ENCODE data around the gene SCN3A. TPM values are rescaled to one million over a fixed set of nuclear protein-coding genes. Genes with fewer than 3 reads are reported as not detected.

SCN3A gene
- total and polyA plus RNA-seq, 10 of the 15 experiments (the other 5 are each of a cell fraction or from before 2014, with no cell fraction given) = 0.04 to 0.34 (median 0.06) TPM; not detected in 3

DNA sequence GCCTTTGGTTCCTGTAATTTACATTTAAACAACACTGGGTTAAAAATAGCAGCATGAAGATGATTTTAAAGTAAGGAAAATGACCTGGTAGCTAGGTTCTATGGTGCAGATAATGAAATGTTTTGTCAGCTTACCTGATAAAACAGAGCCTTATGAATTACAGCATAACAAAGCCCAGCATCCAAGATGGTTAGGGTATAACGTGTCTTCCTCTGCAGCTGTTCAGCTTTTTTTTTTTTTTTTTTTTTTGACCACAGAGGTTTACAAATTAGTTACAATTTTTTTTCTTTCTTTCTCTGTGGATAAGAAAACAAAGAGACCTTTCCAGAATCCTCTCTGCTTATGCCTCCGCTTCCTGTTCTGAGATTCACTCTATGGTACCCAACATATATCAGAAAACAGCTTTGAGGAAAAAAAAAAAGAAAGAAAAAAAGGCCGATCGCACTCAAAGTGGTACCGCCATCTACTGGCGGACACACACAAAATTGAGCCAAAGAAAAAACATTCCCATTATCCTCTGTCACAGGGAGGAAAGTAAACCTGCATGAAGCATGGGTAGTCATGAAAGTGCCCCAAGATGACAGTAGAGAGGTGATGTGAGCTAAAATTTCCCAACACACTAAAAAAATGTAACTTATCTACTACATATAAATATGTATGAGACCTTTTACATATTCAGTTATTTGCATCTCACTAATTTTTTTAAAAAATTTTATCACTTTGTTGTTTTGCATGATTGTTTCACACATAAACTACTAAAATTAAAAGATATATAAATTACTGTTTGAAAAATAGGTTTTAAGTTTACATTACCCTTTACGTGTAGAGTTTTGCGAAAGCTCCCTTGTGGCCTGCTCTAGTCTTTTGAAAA is at the start of gene SCN3A (continued):
- TF ChIP-seq YY1 (IDR thresholded peaks at IDR 0.05; ENCODE audit: low read depth, low read length) = 0 out of 2 replicates have a peak, but pooled peaks have one; percentile 22
- TF ChIP-seq FOXM1 (IDR thresholded peaks at IDR 0.05; ENCODE audit: low read depth, low read length) = 0 out of 2 replicates have a peak, but pooled peaks have one; percentile 25
- TF ChIP-seq ZBED1 (IDR thresholded peaks at IDR 0.05; ENCODE audit: borderline replicate concordance) = no peak
- no peak for TF ChIP-seq TCF12 (IDR thresholded peaks at IDR 0.05; ENCODE audit: low read depth, low read length)
- TF ChIP-seq RAD21 (IDR thresholded peaks at IDR 0.05; ENCODE audit: insufficient read depth, low read depth, low read length) = peak; percentile 83
- TF ChIP-seq, protein P1, sequence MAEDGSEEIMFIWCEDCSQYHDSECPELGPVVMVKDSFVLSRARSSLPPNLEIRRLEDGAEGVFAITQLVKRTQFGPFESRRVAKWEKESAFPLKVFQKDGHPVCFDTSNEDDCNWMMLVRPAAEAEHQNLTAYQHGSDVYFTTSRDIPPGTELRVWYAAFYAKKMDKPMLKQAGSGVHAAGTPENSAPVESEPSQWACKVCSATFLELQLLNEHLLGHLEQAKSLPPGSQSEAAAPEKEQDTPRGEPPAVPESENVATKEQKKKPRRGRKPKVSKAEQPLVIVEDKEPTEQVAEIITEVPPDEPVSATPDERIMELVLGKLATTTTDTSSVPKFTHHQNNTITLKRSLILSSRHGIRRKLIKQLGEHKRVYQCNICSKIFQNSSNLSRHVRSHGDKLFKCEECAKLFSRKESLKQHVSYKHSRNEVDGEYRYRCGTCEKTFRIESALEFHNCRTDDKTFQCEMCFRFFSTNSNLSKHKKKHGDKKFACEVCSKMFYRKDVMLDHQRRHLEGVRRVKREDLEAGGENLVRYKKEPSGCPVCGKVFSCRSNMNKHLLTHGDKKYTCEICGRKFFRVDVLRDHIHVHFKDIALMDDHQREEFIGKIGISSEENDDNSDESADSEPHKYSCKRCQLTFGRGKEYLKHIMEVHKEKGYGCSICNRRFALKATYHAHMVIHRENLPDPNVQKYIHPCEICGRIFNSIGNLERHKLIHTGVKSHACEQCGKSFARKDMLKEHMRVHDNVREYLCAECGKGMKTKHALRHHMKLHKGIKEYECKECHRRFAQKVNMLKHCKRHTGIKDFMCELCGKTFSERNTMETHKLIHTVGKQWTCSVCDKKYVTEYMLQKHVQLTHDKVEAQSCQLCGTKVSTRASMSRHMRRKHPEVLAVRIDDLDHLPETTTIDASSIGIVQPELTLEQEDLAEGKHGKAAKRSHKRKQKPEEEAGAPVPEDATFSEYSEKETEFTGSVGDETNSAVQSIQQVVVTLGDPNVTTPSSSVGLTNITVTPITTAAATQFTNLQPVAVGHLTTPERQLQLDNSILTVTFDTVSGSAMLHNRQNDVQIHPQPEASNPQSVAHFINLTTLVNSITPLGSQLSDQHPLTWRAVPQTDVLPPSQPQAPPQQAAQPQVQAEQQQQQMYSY (CRISPR knock-in tag; IDR thresholded peaks at IDR 0.05) = no peak
- TF ChIP-seq ZSCAN29 (IDR thresholded peaks at IDR 0.05) = no peak
- no peak for TF ChIP-seq NFIC (IDR thresholded peaks at IDR 0.05; ENCODE audit: low read depth, low read length)
- TF ChIP-seq ZNF24 (IDR thresholded peaks at IDR 0.05) = no peak
- TF ChIP-seq CREB1 (IDR thresholded peaks at IDR 0.05; ENCODE audit: low read depth) = no peak
- TF ChIP-seq TAF1 (IDR thresholded peaks at IDR 0.05; ENCODE audit: borderline replicate concordance, low read depth, low read length) = no peak
- TF ChIP-seq, protein P2, sequence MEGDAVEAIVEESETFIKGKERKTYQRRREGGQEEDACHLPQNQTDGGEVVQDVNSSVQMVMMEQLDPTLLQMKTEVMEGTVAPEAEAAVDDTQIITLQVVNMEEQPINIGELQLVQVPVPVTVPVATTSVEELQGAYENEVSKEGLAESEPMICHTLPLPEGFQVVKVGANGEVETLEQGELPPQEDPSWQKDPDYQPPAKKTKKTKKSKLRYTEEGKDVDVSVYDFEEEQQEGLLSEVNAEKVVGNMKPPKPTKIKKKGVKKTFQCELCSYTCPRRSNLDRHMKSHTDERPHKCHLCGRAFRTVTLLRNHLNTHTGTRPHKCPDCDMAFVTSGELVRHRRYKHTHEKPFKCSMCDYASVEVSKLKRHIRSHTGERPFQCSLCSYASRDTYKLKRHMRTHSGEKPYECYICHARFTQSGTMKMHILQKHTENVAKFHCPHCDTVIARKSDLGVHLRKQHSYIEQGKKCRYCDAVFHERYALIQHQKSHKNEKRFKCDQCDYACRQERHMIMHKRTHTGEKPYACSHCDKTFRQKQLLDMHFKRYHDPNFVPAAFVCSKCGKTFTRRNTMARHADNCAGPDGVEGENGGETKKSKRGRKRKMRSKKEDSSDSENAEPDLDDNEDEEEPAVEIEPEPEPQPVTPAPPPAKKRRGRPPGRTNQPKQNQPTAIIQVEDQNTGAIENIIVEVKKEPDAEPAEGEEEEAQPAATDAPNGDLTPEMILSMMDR (IDR thresholded peaks at IDR 0.05 in 2 of 3, conservative IDR thresholded peaks at IDR 0.05 in 1 of 3; ENCODE audit: control insufficient read depth in 2 of 3, extremely low read depth in 1 of 3, insufficient read depth in 1 of 3, low read depth in 3 of 3, low read length in 3 of 3) = peak; percentile 56 to 66 (median 65); a peak in 5 of 6 replicates
- no peak for TF ChIP-seq ESRRA (IDR thresholded peaks at IDR 0.05; ENCODE audit: low read length)
- TF ChIP-seq MTA2 (IDR thresholded peaks at IDR 0.05; ENCODE audit: low read depth) = no peak
- TF ChIP-seq, protein P3, sequence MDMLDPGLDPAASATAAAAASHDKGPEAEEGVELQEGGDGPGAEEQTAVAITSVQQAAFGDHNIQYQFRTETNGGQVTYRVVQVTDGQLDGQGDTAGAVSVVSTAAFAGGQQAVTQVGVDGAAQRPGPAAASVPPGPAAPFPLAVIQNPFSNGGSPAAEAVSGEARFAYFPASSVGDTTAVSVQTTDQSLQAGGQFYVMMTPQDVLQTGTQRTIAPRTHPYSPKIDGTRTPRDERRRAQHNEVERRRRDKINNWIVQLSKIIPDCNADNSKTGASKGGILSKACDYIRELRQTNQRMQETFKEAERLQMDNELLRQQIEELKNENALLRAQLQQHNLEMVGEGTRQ (IDR thresholded peaks at IDR 0.05; ENCODE audit: borderline replicate concordance, low read depth, low read length) = no peak
- no peak for TF ChIP-seq NR2C2 (IDR thresholded peaks at IDR 0.05; ENCODE audit: borderline replicate concordance, control insufficient read depth, insufficient read length, low read depth)
- TF ChIP-seq, protein P4, sequence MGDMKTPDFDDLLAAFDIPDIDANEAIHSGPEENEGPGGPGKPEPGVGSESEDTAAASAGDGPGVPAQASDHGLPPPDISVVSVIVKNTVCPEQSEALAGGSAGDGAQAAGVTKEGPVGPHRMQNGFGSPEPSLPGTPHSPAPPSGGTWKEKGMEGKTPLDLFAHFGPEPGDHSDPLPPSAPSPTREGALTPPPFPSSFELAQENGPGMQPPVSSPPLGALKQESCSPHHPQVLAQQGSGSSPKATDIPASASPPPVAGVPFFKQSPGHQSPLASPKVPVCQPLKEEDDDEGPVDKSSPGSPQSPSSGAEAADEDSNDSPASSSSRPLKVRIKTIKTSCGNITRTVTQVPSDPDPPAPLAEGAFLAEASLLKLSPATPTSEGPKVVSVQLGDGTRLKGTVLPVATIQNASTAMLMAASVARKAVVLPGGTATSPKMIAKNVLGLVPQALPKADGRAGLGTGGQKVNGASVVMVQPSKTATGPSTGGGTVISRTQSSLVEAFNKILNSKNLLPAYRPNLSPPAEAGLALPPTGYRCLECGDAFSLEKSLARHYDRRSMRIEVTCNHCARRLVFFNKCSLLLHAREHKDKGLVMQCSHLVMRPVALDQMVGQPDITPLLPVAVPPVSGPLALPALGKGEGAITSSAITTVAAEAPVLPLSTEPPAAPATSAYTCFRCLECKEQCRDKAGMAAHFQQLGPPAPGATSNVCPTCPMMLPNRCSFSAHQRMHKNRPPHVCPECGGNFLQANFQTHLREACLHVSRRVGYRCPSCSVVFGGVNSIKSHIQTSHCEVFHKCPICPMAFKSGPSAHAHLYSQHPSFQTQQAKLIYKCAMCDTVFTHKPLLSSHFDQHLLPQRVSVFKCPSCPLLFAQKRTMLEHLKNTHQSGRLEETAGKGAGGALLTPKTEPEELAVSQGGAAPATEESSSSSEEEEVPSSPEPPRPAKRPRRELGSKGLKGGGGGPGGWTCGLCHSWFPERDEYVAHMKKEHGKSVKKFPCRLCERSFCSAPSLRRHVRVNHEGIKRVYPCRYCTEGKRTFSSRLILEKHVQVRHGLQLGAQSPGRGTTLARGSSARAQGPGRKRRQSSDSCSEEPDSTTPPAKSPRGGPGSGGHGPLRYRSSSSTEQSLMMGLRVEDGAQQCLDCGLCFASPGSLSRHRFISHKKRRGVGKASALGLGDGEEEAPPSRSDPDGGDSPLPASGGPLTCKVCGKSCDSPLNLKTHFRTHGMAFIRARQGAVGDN (IDR thresholded peaks at IDR 0.05) = no peak
- no peak for TF ChIP-seq MEF2B (IDR thresholded peaks at IDR 0.05; ENCODE audit: partially characterized antibody, poor library complexity, severe bottlenecking)
